ENCODE results near the gene SRGAP1. TPM values are rescaled to one million over a fixed set of nuclear protein-coding genes. Genes with fewer than 3 reads are reported as not detected.
A peak's percentile ranks its signal among the peaks of the same experiment; 100 is the strongest.
"Not testable (repeated sequence)": the region's sequence is repeated elsewhere in the genome, so short reads cannot be mapped to it uniquely, and the experiment has no call there.

The SRGAP1 gene
- total RNA-seq, 1 donor from 2014 or later, result 15.8 TPM

- no peak for DNase-seq (ENCODE audit: low spot score)
Measured at GRCh38 chr12:63867053-63867452, 22.6 kb downstream of the SRGAP1 start.

- DNase-seq (ENCODE audit: low spot score), result no peak
Measured at GRCh38 chr12:63869656-63870055, 25.2 kb downstream of the SRGAP1 start.

GRCh38 chr12:63870838-63871237, 26.3 kb downstream of the SRGAP1 start:
- DNase-seq (ENCODE audit: low spot score), result no peak

GRCh38 chr12:63874897-63875480, 30.5 kb downstream of the SRGAP1 start:
- no peak for DNase-seq (ENCODE audit: low spot score)

GRCh38 chr12:63875703-63876102, 31.2 kb downstream of the SRGAP1 start:
- no peak for DNase-seq (ENCODE audit: low spot score)

- no peak for DNase-seq (ENCODE audit: low spot score)
Measured at GRCh38 chr12:63876980-63877379, 32.5 kb downstream of the SRGAP1 start.

GRCh38 chr12:63877693-63878092, 33.2 kb downstream of the SRGAP1 start:
- DNase-seq (ENCODE audit: low spot score), result no peak

GRCh38 chr12:63880235-63880634, 35.7 kb downstream of the SRGAP1 start:
- not testable (repeated sequence) for DNase-seq (ENCODE audit: low spot score)

- no peak for DNase-seq (ENCODE audit: low spot score)
Measured at GRCh38 chr12:63880742-63881263, 36.3 kb downstream of the SRGAP1 start.

- no peak for DNase-seq (ENCODE audit: low spot score)
Measured at GRCh38 chr12:63882844-63883243, 38.3 kb downstream of the SRGAP1 start.

GRCh38 chr12:63885401-63885800, 40.9 kb downstream of the SRGAP1 start:
- no peak for DNase-seq (ENCODE audit: low spot score)

GRCh38 chr12:63888908-63889635, 44.6 kb downstream of the SRGAP1 start:
- no peak for DNase-seq (ENCODE audit: low spot score)

GRCh38 chr12:63889721-63890509, 45.4 kb downstream of the SRGAP1 start:
- no peak for DNase-seq (ENCODE audit: low spot score)

GRCh38 chr12:63893170-63893569, 48.7 kb downstream of the SRGAP1 start:
- no peak for DNase-seq (ENCODE audit: low spot score)

- DNase-seq (ENCODE audit: low spot score), result no peak
Measured at GRCh38 chr12:63894132-63894531, 49.6 kb downstream of the SRGAP1 start.

GRCh38 chr12:63895841-63896240, 51.3 kb downstream of the SRGAP1 start:
- no peak for DNase-seq (ENCODE audit: low spot score)

GRCh38 chr12:63897931-63898330, 53.4 kb downstream of the SRGAP1 start:
- DNase-seq (ENCODE audit: low spot score), result no peak

GRCh38 chr12:63898764-63899337, 54.4 kb downstream of the SRGAP1 start:
- DNase-seq (ENCODE audit: low spot score), result no peak

GRCh38 chr12:63899396-63899795, 54.9 kb downstream of the SRGAP1 start:
- no peak for DNase-seq (ENCODE audit: low spot score)

- peak; percentile 49 for DNase-seq (ENCODE audit: low spot score)
Measured at GRCh38 chr12:63900922-63901793, 56.7 kb downstream of the SRGAP1 start.

- DNase-seq (ENCODE audit: low spot score), result no peak
Measured at GRCh38 chr12:63904653-63905052, 60.2 kb downstream of the SRGAP1 start.

All from ureter (tissue), 1 donor.